KMS-11 (cell line): ENCODE results near the gene MCC.

Source experiments
- H2AFZ ChIP-seq: fragments of 200-600 bp; sonication (generic); 2 replicates; pipeline ENCODE4 v1.6.1; 2016; ENCODE audit warnings: antibody characterized with exemption, mixed run types, low read depth
- H3K27ac ChIP-seq: fragments of 200-600 bp; sonication (generic); 2 replicates; pipeline ENCODE4 v1.6.1; 2016; ENCODE audit warnings: mild to moderate bottlenecking, mixed run types
- H3K27me3 ChIP-seq: fragments of 200-600 bp; sonication (generic); 2 replicates; pipeline ENCODE4 v1.6.1; 2017; ENCODE audit warnings: mild to moderate bottlenecking, low read depth, mixed run types, moderate library complexity; ENCODE audit not compliant: insufficient read depth
- H3K36me3 ChIP-seq: fragments of 200-600 bp; sonication (generic); 2 replicates; pipeline ENCODE4 v1.6.1; 2017; ENCODE audit warnings: mild to moderate bottlenecking, mixed run types; ENCODE audit not compliant: insufficient read depth
- H3K4me1 ChIP-seq: fragments of 200-600 bp; sonication (generic); 2 replicates; pipeline ENCODE4 v1.6.1; 2016; ENCODE audit warnings: mild to moderate bottlenecking, low read depth, mixed run types; ENCODE audit not compliant: poor library complexity, severe bottlenecking
- H3K4me2 ChIP-seq: fragments of 200-600 bp; sonication (generic); 2 replicates; pipeline ENCODE4 v1.7.0; 2016; ENCODE audit warnings: mild to moderate bottlenecking, mixed run types
- H3K4me3 ChIP-seq: fragments of 200-600 bp; sonication (generic); IDR thresholded peaks from 2 replicates; pipeline ENCODE4 v1.6.1; 2017; ENCODE audit warnings: low read depth, low read length, mixed read lengths; ENCODE audit not compliant: insufficient read depth
- H3K79me2 ChIP-seq: fragments of 200-600 bp; sonication (generic); 2 replicates; pipeline ENCODE4 v1.6.1; 2016; ENCODE audit warnings: low read depth, mixed run types; ENCODE audit not compliant: insufficient read depth
- H3K9ac ChIP-seq: fragments of 200-600 bp; sonication (generic); 2 replicates; pipeline ENCODE4 v1.6.1; 2016; ENCODE audit warnings: mild to moderate bottlenecking, mixed run types
- H4K20me1 ChIP-seq: fragments of 200-600 bp; sonication (generic); 2 replicates; pipeline ENCODE4 v1.6.1; 2016; ENCODE audit warnings: mild to moderate bottlenecking, mixed run types; ENCODE audit not compliant: insufficient read depth
- CTCF ChIP-seq: fragments of 200-600 bp; sonication (generic); conservative IDR thresholded peaks from 2 replicates; pipeline ENCODE4 v1.6.1; 2017; ENCODE audit warnings: low read depth, mild to moderate bottlenecking, antibody characterized with exemption, low read length, moderate library complexity, mixed read lengths

Gene MCC

GRCh38 chr5:113166852-113167366 is 321.3 kb downstream of the MCC start:
- Histone ChIP-seq H3K4me1 (peaks cover 12% of the 10 kb centered on the region), H3K27me3 (no peaks in the 10 kb centered on the region), H3K36me3 (no peaks in the 10 kb centered on the region), H4K20me1 (no peaks in the 10 kb centered on the region), H3K9ac (no peak overlapping the region), H2AFZ (no peak overlapping the region), H3K4me2 (no peak overlapping the region), H3K4me3 (no peak overlapping the region), H3K79me2 (no peaks in the 10 kb centered on the region), H3K27ac (no peak overlapping the region)
- TF ChIP-seq CTCF = no peak

- Histone ChIP-seq H3K36me3 (no peaks in the 10 kb centered on the region), H3K4me2 (no peak overlapping the region), H3K4me3 (no peak overlapping the region), H3K27ac (no peak overlapping the region), H4K20me1 (no peaks in the 10 kb centered on the region), H3K79me2 (no peaks in the 10 kb centered on the region), H3K4me1 (peaks cover 12% of the 10 kb centered on the region), H3K9ac (no peak overlapping the region), H3K27me3 (no peaks in the 10 kb centered on the region), H2AFZ (no peak overlapping the region)
- no peak for TF ChIP-seq CTCF
Observed at GRCh38 chr5:113166261-113166660, 322.0 kb downstream of the MCC start.

- Histone ChIP-seq H3K79me2 (no peaks in the 10 kb centered on the region), H4K20me1 (no peaks in the 10 kb centered on the region), H3K27ac (no peak overlapping the region), H3K4me2 (no peak overlapping the region), H3K27me3 (no peaks in the 10 kb centered on the region), H3K4me3 (no peak overlapping the region), H3K36me3 (no peaks in the 10 kb centered on the region), H3K9ac (no peak overlapping the region), H2AFZ (no peak overlapping the region), H3K4me1 (peaks cover 12% of the 10 kb centered on the region)
- TF ChIP-seq CTCF = no peak
Observed at GRCh38 chr5:113164021-113164420, 324.2 kb downstream of the MCC start.

- no peaks in the 10 kb centered on the region for H4K20me1 ChIP-seq
- no peak overlapping the region for H3K4me2 ChIP-seq
- no peaks in the 10 kb centered on the region for H3K36me3 ChIP-seq
- H3K4me3 ChIP-seq = no peak overlapping the region
- H3K27me3 ChIP-seq = no peaks in the 10 kb centered on the region
- H3K9ac ChIP-seq = no peak overlapping the region
- H3K79me2 ChIP-seq = no peaks in the 10 kb centered on the region
- no peak overlapping the region for H3K27ac ChIP-seq
- peaks cover 6% of the 10 kb centered on the region for H3K4me1 ChIP-seq
- no peak overlapping the region for H2AFZ ChIP-seq
- TF ChIP-seq CTCF = no peak
Observed at GRCh38 chr5:113163328-113163727, 324.9 kb downstream of the MCC start.
